Fibroblast of pulmonary artery (primary cell): ENCODE results near the gene CEP112.
A peak's percentile ranks its signal among the peaks of the same experiment; 100 is the strongest.
"Not testable (repeated sequence)": the region's sequence is repeated elsewhere in the genome, so short reads cannot be mapped to it uniquely, and the experiment has no call there.

Experiments used
- DNase-seq: peaks from one replicate; pipeline ENCODE4 v3.0.0-alpha.2; 2010; ENCODE audit warnings: low read depth
- H3K4me3 ChIP-seq: replicated peaks from 2 replicates; pipeline ENCODE4 v1.5.1; 2011; ENCODE audit warnings: low read depth, mild to moderate bottlenecking, control low read depth, low read length, moderate library complexity
- TF ChIP-seq, protein P1 (sequence below): IDR thresholded peaks from 2 replicates; pipeline ENCODE4 v1.5.1; 2011; ENCODE audit warnings: mild to moderate bottlenecking, control low read depth, low read length, inconsistent platforms; ENCODE audit errors: missing control alignments

The CEP112 gene

DNA sequence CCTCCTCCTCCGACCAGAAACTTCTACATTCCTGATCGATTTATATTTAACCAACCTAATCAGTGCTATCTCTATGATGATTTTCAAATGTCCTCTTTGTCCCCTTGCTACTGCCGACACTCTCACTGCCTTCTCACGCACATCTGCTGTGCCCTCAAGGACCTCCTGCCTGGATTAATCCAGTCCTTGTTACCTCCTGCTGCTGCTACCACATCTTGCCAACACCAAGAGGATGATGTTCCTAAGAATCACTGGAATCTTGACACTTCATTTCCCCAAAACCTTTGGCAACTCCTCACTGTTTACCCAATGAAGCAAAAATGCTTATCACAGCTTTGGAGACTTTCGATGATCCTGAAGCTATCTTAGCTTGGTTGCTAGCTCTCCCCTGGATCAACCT lies 343.2 kb downstream of the CEP112 start:
- no peak for DNase-seq
- no peak overlapping the region for H3K4me3 ChIP-seq
- TF ChIP-seq, protein P1, sequence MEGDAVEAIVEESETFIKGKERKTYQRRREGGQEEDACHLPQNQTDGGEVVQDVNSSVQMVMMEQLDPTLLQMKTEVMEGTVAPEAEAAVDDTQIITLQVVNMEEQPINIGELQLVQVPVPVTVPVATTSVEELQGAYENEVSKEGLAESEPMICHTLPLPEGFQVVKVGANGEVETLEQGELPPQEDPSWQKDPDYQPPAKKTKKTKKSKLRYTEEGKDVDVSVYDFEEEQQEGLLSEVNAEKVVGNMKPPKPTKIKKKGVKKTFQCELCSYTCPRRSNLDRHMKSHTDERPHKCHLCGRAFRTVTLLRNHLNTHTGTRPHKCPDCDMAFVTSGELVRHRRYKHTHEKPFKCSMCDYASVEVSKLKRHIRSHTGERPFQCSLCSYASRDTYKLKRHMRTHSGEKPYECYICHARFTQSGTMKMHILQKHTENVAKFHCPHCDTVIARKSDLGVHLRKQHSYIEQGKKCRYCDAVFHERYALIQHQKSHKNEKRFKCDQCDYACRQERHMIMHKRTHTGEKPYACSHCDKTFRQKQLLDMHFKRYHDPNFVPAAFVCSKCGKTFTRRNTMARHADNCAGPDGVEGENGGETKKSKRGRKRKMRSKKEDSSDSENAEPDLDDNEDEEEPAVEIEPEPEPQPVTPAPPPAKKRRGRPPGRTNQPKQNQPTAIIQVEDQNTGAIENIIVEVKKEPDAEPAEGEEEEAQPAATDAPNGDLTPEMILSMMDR, result no peak

DNA sequence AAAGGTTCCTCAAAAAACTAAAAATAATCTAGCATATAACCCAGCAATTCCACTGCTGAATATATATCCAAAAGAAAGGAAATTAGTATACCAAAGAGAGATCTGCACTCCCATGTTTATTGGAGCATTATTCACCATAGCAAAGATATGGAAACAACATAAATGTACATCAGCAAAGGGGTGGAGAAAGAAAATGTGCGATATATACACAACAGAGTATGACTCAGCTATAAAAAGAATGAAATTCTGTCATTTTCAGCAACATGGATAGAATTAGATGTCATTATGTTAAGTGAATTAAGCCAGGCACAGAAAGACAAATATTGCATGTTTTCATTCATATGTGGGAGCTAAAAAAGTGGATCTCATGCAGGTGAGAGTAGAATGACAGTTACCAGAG lies 350.8 kb downstream of the CEP112 start:
- DNase-seq, result no peak
- H3K4me3 ChIP-seq, result no peak overlapping the region
- TF ChIP-seq, protein P1, result no peak

DNA sequence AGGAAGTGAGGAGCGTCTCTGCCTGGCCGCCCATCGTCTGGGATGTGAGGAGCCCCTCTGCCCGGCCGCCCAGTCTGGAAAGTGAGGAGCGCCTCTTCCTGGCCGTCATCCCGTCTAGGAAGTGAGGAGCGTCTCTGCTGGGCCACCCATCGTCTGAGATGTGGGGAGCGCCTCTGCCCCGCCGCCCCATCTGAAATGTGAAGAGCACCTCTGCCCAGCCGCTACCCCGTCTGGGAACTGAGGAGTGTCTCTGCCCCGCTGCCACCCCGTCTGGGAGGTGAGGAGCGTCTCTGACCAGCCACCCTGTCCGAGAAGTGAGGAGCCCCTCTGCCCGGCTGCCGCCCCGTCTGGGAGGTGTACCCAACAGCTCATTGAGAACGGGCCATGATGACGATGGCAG lies 354.7 kb downstream of the CEP112 start:
- DNase-seq, H3K4me3 ChIP-seq: not testable (repeated sequence)

DNA sequence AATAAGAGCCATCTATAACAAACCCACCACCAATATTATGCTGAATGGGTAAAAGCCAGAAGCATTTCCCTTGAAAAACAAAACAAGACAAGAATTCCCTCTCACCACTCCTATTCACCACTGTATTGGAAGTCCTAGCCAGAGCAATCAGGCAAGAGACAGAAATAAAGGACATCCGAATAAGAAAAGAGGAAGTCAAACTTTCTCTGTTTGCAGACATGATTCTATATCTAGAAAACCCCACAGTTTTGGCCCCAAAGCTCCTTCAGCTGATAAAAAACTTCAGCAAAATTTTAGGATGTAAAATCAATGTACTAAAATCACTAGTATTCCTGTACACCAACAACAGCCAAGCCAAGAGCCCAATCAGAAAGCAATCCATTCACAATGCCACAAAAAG lies 358.7 kb downstream of the CEP112 start:
- H3K4me3 ChIP-seq, result no peak overlapping the region
- TF ChIP-seq, protein P1, result no peak
- no peak for DNase-seq

DNA sequence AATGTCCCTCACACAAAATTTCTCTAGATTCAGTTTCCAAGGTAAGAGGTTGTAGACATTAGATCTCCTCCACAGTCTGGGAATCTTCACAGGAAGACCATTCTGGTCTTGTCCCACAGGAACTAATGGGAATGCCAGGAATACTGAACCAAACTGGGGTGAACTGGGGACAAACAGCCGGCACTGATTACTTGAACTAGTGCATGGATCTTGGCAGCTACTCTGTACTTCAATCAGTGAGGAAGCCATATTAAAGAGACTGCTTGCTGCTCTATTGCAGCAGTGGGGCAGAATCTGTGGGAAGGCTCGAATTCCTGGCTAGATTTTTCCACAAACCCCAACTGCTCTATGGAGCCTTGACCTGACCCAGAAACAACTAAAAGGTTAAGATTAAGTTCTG lies 361.6 kb downstream of the CEP112 start:
- no peak overlapping the region for H3K4me3 ChIP-seq
- no peak for DNase-seq
- TF ChIP-seq, protein P1, result no peak

DNA sequence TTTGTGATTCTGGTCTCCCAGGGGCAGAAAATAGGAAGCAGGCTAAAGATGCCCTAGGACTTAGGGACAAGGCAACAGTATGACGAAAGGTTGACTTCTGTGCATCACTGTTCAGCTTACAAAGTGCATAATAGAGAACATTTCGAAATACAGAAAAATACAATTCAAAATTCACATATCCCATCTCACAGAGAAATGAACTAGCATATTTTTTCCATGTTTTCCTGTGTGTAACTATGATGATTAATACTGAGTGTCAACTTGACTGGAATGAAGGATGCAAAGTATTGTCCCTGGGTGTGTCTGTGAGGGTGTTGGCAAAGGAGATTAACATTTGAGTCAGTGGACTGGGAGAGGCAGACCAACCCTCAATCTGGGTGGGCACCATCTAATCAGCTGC lies 365.4 kb downstream of the CEP112 start:
- DNase-seq, result peak; percentile 12
- H3K4me3 ChIP-seq, result not testable (repeated sequence)

DNA sequence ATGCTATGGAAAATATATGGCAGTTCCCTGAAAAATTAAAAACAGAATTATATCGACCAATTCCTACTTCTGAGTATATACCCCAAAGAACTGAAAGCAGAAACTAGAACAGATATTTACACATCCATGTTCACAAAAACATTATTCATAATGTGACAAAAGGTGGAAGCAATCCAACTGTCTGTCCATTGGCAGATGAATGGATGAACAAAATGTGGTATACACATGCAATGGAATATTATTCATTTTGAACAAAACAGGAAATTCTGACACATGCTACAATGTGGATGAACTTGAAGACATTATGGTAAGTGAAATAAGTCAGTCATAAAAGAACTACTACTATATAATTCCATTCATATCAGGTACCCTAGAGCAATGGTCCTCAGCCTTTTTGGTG lies 367.0 kb downstream of the CEP112 start:
- H3K4me3 ChIP-seq, result no peak overlapping the region
- TF ChIP-seq, protein P1, result no peak
- DNase-seq, result peak; percentile 17

DNA sequence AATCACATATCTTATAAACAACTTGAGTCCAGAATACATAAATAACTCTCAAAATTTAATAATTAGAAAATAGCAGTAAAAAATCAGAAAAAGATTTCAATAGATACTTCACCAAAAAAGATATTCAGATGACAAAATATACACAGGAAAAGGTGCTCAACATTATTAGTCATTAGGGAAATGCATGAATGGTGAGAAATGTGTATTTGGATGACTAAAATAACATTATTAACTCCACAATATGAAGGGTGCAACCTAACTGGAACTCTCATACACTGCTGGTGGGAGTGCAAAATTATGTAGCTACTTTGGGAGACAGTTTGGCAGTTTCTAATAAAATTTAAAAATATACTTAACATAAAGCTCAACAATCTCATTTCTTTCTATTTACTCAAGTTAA lies 368.2 kb downstream of the CEP112 start:
- DNase-seq, result no peak
- H3K4me3 ChIP-seq, result no peak overlapping the region
- TF ChIP-seq, protein P1, result no peak
